WTC11 (cell line): Measurements from ENCODE around the gene PLPPR1. TPM values are rescaled to one million over a fixed set of nuclear protein-coding genes. Genes with fewer than 3 reads are reported as not detected.

Experiments used
- ATAC-seq: fragments of 200-7000 bp; cut with Tn5 transposase; 2 replicates; pipeline ENCODE4 v1.10.0; 2021; ENCODE audit warnings: mild to moderate bottlenecking, moderate library complexity
- CTCF ChIA-PET: fragments of 300-600 bp; sonication (Branson Sonifier 250); formaldehyde crosslinking; loops from one replicate; lab custom pipeline; 2021; ENCODE audit warnings: antibody characterized with exemption; lab: Charles Lee
- POLR2A ChIA-PET: fragments of 350-600 bp; sonication (Branson Sonifier 250); formaldehyde crosslinking; loops from one replicate; lab custom pipeline; 2021; ENCODE audit warnings: antibody characterized with exemption; lab: Charles Lee
- DNase-seq: peaks from one replicate; pipeline ENCODE4 v3.0.0; 2021; ENCODE audit warnings: low spot score
- H3K27ac Mint-ChIP-seq: 2 replicates; pipeline ENCODE4 v1.8.0; 2021; ENCODE audit warnings: mixed read lengths
- H3K27me3 Mint-ChIP-seq: 2 replicates; pipeline ENCODE4 v1.8.0; 2021; ENCODE audit warnings: low read depth, mild to moderate bottlenecking, moderate library complexity, mixed read lengths
- H3K36me3 Mint-ChIP-seq: 2 replicates; pipeline ENCODE4 v1.8.0; 2021; ENCODE audit warnings: mixed read lengths
- H3K4me1 Mint-ChIP-seq: 2 replicates; pipeline ENCODE4 v1.8.0; 2022; ENCODE audit warnings: mixed read lengths
- H3K4me3 Mint-ChIP-seq: 2 replicates; pipeline ENCODE4 v1.8.0; 2021; ENCODE audit warnings: mild to moderate bottlenecking, moderate library complexity, mixed read lengths
- H3K9me3 Mint-ChIP-seq: 2 replicates; pipeline ENCODE4 v1.8.0; 2021; ENCODE audit warnings: mixed read lengths
- CREM ChIP-seq: sonication (generic); formaldehyde crosslinking; IDR thresholded peaks from 2 replicates; pipeline ENCODE4 v1.8.1; 2022; ENCODE audit warnings: mild to moderate bottlenecking, missing genetic modification reagents, moderate library complexity
- E2F1 ChIP-seq: sonication (generic); formaldehyde crosslinking; IDR thresholded peaks from 2 replicates; pipeline ENCODE4 v1.8.0; 2022; ENCODE audit warnings: mild to moderate bottlenecking, missing genetic modification reagents
- E2F5 ChIP-seq: sonication (generic); formaldehyde crosslinking; IDR thresholded peaks from 2 replicates; pipeline ENCODE4 v1.8.1; 2022; ENCODE audit warnings: mild to moderate bottlenecking, moderate library complexity, missing genetic modification reagents
- EMX1 ChIP-seq: fragments of 250-450 bp; sonication (Bioruptor Pico); IDR thresholded peaks from 2 replicates; pipeline ENCODE4 v1.8.0; 2021; ENCODE audit warnings: mild to moderate bottlenecking
- FOXK1 ChIP-seq: sonication (generic); formaldehyde crosslinking; IDR thresholded peaks from 2 replicates; pipeline ENCODE4 v1.8.0; 2022; ENCODE audit warnings: mild to moderate bottlenecking, moderate library complexity, missing genetic modification reagents
- KAT7 ChIP-seq: sonication (generic); formaldehyde crosslinking; IDR thresholded peaks from 2 replicates; pipeline ENCODE4 v1.8.1; 2023; ENCODE audit warnings: missing genetic modification reagents, mild to moderate bottlenecking, borderline replicate concordance
- MAX ChIP-seq: sonication (generic); formaldehyde crosslinking; IDR thresholded peaks from 2 replicates; pipeline ENCODE4 v1.8.0; 2022; ENCODE audit warnings: mild to moderate bottlenecking, missing genetic modification reagents
- MXD4 ChIP-seq: fragments of 250-450 bp; sonication (Bioruptor Pico); IDR thresholded peaks from 2 replicates; pipeline ENCODE4 v1.8.0; 2021; ENCODE audit warnings: mild to moderate bottlenecking, moderate library complexity, borderline replicate concordance
- NFE2L1 ChIP-seq: sonication (generic); formaldehyde crosslinking; IDR thresholded peaks from 2 replicates; pipeline ENCODE4 v1.8.1; 2023; ENCODE audit warnings: missing genetic modification reagents
- SMAD3 ChIP-seq: sonication (generic); formaldehyde crosslinking; IDR thresholded peaks from 2 replicates; pipeline ENCODE4 v1.8.0; 2022; ENCODE audit warnings: missing genetic modification reagents, mild to moderate bottlenecking, borderline replicate concordance
- TP53 ChIP-seq: sonication (generic); formaldehyde crosslinking; IDR thresholded peaks from 2 replicates; pipeline ENCODE4 v1.8.1; 2023; ENCODE audit warnings: mild to moderate bottlenecking, missing genetic modification reagents
- USF1 ChIP-seq: sonication (generic); formaldehyde crosslinking; IDR thresholded peaks from 2 replicates; pipeline ENCODE4 v1.8.0; 2022; ENCODE audit warnings: mild to moderate bottlenecking, missing genetic modification reagents
- ZBTB21 ChIP-seq: sonication (generic); formaldehyde crosslinking; IDR thresholded peaks from 2 replicates; pipeline ENCODE4 v1.8.1; 2023; ENCODE audit warnings: mild to moderate bottlenecking, missing genetic modification reagents, borderline replicate concordance
- ZNF425 ChIP-seq: fragments of 250-450 bp; sonication (Bioruptor Pico); conservative IDR thresholded peaks from 2 replicates; pipeline ENCODE4 v1.9.0; 2021; ENCODE audit warnings: mild to moderate bottlenecking
- ZNF532 ChIP-seq: fragments of 250-450 bp; sonication (Bioruptor Pico); IDR thresholded peaks from 2 replicates; pipeline ENCODE4 v1.9.0; 2021; ENCODE audit warnings: mild to moderate bottlenecking, borderline replicate concordance
- total RNA-seq: library from RNA; stranded (reverse); gene quantifications from 3 replicates; pipeline ENCODE4 v1.2.3, GENCODE V29; 2021

Gene PLPPR1
- total RNA-seq, 1 experiment from 2014 or later, result 1.5 TPM

- TF ChIP-seq E2F5 (CRISPR knock-in tag) (no peak), KAT7 (no peak), MAX (CRISPR knock-in tag) (no peak), USF1 (no peak), TP53 (CRISPR knock-in tag) (no peak), E2F1 (CRISPR knock-in tag) (no peak), SMAD3 (no peak), EMX1 (CRISPR knock-in tag) (no peak), FOXK1 (CRISPR knock-in tag) (no peak), ZBTB21 (CRISPR knock-in tag) (no peak), MXD4 (no peak), CREM (no peak), ZNF425 (CRISPR knock-in tag) (no peak), NFE2L1 (CRISPR knock-in tag) (no peak)
- TF ChIP-seq, all 79 proteins: peak for 0
These were observed 313.4 kb downstream of the PLPPR1 start (continued) for GRCh38 chr9:101341958-101342357.

GRCh38 chr9:101342595-101342994, 314.1 kb downstream of the PLPPR1 start:
- Mint-ChIP-seq H3K36me3 (no peaks in the 10 kb centered on the region), H3K4me3 (no peak overlapping the region)
- ATAC-seq, result no peak

More at GRCh38 chr9:101342595-101342994, 314.1 kb downstream of the PLPPR1 start:
- ChIA-PET CTCF (no interaction called here), POLR2A (no interaction called here)
- no peak for TF ChIP-seq ZNF532 (CRISPR knock-in tag)
- Mint-ChIP-seq H3K27me3 (no peaks in the 10 kb centered on the region; the same call in 1 of the 2 replicates), H3K4me1 (peaks cover 4% of the 10 kb centered on the region), H3K9me3 (peaks cover 4% of the 10 kb centered on the region; the same call in 1 of the 2 replicates), H3K27ac (no peak overlapping the region)
- DNase-seq, result no peak
